Mammary epithelial cell (primary cell): ENCODE results near the gene RGL1.

Experiments
- EZH2 ChIP-seq: IDR thresholded peaks from 2 replicates; pipeline ENCODE4 v1.6.1; 2012; ENCODE audit warnings: low read length, inconsistent platforms, borderline replicate concordance
- TF ChIP-seq, protein P1 (sequence below), 2 donors: IDR thresholded peaks in 1 of 2; conservative IDR thresholded peaks in 1 of 2; 2 replicates each; pipeline ENCODE4 v1.5.1; 2011 to 2012; ENCODE audit warnings: inconsistent platforms in 2 of 2, low read length in 2 of 2, mild to moderate bottlenecking in 2 of 2, control low read depth in 1 of 2, low read depth in 1 of 2; ENCODE audit not compliant: insufficient read depth in 1 of 2; ENCODE audit errors: extremely low read depth in 1 of 2

DNA sequence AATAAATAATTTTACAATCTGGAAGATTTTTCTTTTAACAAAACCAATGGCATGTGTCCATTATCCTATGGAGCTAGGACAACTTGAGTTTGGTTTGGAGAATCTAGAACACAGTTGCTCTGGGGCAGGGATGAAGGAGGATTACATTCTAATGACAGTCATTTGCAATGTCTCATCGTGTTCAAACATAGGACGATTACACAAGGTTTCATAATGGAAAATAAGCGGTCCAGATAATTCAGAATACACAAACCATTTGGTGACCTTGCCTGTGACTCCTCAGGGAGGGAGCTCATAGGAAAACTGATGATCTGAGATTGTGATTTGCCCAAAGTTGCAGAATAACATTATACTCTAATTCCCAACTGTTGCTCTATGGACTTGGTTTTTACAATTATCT, 27.6 kb upstream of the RGL1 start:
- TF ChIP-seq, protein P1, sequence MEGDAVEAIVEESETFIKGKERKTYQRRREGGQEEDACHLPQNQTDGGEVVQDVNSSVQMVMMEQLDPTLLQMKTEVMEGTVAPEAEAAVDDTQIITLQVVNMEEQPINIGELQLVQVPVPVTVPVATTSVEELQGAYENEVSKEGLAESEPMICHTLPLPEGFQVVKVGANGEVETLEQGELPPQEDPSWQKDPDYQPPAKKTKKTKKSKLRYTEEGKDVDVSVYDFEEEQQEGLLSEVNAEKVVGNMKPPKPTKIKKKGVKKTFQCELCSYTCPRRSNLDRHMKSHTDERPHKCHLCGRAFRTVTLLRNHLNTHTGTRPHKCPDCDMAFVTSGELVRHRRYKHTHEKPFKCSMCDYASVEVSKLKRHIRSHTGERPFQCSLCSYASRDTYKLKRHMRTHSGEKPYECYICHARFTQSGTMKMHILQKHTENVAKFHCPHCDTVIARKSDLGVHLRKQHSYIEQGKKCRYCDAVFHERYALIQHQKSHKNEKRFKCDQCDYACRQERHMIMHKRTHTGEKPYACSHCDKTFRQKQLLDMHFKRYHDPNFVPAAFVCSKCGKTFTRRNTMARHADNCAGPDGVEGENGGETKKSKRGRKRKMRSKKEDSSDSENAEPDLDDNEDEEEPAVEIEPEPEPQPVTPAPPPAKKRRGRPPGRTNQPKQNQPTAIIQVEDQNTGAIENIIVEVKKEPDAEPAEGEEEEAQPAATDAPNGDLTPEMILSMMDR (conservative IDR thresholded peaks at IDR 0.05 in 1 of 2, IDR thresholded peaks at IDR 0.05 in 1 of 2; ENCODE audit: extremely low read depth in 1 of 2, insufficient read depth in 1 of 2, low read depth in 1 of 2, low read length in 2 of 2), result no peak
- no peak for TF ChIP-seq EZH2
